Left kidney (tissue), 2 donors: Measurements from ENCODE around the gene MRPL17. TPM values are rescaled to one million over a fixed set of nuclear protein-coding genes. Genes with fewer than 3 reads are reported as not detected.
A peak's percentile ranks its signal among the peaks of the same experiment; 100 is the strongest.
"Not testable (repeated sequence)": the region's sequence is repeated elsewhere in the genome, so short reads cannot be mapped to it uniquely, and the experiment has no call there.

Experiments used
- DNase-seq: peaks from one replicate; pipeline ENCODE4 v3.0.0-alpha.2; 2013
- polyA plus RNA-seq: library from polyadenylated mRNA; unstranded; fragments of 120-200 nt; gene quantifications from one replicate; pipeline ENCODE4 v1.2.1, GENCODE V29; 2013; ENCODE audit not compliant: insufficient read length

The MRPL17 gene
- polyA plus RNA-seq, 1 donor: 61.2 TPM

DNA sequence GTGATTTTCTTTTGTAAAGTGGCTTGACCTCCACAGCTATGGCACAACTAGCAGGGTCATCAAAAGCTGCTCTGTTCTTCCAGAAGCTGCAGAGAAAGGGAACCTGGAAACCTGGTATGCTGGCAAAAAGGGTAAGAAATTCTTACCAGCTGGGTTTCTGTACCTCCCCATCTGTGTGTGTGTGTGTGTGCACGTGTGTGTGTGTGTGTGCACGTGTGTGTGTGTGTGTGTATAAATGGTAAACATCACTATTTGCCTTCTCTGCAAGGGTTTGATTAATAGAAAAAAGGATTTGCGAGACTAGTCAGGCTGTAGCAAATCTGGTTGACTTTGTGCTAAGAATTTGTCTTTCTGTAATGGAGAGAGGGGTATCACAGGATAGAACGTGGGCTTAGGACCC is 4.7 kb upstream of the MRPL17 start:
- no peak for DNase-seq

DNA sequence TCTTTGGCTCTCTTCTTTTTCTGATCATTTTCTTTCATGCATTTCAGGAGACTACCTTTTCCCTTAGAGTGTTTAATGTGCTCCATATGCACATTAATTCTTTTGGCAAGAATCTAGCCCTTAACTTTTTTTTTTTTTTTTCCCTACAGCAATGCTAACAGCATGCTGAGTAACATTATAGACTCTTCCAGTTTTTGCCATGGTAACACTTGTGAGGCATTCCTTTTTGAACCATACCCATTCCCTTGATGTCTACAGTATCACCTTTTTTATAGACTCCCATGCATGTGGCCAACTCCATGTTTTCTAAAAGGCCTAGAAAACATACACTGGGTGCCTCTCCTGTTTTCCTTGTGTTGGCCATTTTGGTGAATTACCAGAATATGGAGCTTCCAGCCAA is 2.9 kb upstream of the MRPL17 start:
- no peak for DNase-seq

DNA sequence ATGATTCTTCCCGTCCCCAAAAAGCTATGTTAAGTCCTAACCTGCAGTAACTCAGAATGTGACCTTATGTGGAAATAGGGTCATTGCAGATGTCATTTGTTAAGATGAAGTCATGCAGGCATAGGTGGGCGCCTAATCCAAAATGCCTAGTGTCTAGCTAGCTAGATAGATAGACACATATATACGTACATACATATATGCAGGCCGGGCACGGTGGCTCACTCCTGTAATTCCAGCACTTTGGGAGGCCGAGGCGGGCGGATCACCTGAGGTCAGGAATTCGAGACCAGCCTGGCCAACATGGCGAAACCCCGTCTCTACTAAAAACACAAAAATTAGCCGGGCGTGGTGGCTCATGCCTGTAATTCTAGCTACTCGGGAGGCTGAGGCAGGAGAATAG is 928 bp upstream of the MRPL17 start:
- DNase-seq: not testable (repeated sequence)

DNA sequence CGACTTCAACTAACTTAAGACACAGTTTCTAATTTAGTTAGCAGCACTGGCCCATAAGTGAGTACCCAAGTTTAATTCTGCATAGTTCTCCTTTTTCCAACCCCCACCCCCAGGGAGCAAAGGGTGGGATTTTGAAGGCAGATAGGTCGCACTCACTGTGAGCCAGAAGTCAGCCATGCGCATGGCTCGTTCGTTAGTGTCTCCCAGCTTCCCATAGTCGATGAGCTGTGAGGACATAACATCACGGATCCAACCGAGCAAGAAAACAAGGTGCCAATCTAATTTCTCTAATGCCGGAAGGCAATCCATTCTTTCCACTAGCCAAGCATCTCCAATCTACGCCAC is 577 bp downstream of the MRPL17 start:
- DNase-seq: no peak

DNA sequence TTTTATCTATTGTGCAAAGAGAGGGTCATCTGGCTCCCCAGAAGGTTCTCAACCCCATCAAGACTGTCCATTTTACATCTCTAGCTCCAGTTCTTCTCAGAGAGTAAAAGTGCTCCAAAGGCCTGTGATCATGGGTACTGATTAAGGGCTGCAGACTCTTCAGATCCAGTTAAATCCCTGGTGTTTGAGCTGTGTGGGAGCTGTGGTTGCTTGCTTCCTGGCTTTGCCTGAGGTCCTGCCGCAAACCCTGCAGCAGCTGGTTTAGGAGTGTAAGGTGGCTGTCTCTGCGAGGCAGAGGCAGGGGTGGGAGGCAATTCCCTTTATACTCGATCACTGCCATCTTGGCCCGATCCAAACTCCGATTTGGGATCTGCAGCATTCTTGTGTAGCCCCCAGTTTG is 1.2 kb downstream of the MRPL17 start:
- peak; percentile 6 for DNase-seq

DNA sequence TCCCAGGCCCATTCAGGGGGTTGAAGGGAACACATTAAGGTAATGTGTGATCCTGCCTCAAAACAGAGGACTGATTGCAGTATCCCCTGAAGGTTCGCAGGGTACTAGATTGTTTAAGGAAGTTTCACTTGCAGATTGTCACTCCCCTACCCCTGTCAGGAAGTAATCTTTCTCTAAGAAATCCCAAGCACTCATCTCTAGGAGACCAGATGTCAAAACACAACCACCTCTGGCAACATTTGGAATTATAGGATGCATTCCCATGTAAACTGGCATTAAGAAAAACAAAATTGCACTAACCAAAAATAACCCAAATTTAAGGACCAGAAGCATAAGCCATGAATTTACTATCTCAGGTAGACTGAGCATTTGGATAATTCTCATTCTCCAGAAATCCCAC is 1.6 kb downstream of the MRPL17 start:
- DNase-seq: no peak

DNA sequence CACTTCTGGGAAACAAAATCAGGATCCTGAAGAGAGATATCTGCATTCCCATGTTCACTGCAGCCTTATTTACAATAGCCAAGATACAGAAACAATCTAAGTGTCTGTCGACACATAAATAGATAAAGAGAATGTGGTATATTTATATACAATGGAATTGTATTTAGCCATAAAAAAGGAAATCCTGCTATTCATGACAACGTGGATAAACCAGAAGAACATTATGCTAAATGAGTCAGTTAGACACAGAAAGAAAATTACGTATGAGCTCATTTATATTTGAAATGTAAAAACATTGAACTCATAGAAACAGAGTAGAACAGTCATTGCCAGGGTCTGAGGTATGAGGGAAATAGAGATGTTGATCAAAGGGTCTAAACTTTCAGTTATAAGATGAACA is 6.1 kb downstream of the MRPL17 start:
- DNase-seq: no peak

DNA sequence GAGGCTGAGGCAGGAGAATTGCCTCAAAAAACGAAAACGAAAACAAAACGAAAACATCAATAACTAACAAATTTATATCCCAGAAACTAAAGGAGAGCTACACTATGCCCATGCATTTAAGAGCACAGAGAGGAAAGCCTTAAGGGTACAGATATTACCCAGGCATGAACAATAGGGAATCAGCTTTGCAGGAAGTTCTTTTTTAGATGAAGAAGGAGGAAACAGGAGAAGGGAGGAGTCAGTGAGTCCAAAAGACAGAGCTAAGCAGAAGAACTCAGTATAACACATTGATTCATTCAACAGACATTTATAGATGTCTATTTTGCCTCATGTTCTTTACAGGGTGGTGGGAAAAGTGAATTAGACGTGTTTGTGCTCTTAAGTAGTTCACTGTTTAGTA is 8.3 kb downstream of the MRPL17 start:
- no peak for DNase-seq

DNA sequence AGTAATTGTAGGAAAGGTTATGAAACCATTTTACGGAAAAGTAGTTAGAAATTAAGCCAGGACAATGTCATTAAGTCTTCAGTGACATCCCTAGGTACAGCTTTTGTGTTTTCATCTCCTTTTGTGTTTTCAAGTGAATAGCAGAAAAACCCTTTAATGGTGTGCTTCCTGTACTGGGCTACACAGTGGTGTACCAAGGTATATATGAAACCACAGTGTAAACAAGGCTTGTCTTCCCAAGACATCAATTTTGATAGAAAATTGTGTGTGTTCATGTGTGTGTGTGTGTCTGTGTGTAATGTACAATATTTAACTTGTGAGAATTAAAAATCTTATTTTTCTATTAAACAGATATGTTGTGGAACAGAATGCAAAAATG is 8.9 kb downstream of the MRPL17 start:
- DNase-seq: no peak

DNA sequence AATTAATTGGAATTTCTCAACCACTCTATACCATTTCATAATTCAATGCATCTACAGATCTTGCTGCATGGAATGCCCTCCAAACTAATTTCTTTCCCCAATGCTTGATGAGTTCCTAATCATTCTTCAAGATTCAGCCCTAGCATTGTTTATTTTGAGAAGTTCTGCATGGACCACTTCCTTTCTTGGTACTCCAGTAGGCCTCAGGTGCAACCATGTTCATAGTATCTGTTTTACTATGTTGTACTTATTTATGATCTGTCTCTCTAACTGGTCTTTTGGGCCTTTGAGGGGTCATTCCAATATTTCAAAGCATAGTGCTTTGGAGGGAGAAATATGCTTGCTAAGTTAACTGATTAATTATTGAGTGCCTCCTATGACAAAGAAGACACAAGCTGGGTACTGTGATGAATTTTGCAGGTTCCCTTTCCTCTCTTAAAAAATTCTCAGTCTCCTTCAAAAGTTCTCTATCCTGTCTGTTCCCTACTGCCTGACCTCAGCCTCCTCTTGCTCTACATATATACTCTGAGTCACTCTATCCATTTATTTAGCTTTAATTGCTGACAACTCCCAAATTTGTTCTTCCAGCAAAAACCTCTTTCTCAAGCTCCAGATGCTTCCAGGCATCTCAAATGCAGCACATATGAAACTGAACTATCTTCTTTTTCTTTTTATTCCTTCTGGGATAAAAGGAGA is 9.5 kb downstream of the MRPL17 start:
- no peak for DNase-seq

DNA sequence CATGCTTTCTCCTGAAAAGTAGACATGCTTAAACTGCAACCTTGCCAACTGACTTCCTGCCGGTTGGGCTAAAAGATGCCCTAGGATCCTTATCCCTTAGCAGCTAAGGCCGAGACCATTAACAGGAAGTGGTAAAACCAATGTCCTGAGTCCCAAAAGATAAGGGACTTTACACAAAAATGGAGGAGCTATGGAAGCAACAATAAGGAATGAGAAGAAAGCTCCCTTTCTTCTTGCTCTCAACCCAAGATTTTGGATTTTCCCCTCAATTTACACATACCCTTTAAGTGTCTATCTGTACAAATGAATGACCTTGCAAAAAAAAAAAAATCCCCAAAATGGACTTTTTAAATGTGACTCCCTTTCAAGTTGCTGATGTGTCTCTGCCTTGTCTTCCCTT is 11.1 kb downstream of the MRPL17 start:
- DNase-seq: no peak

DNA sequence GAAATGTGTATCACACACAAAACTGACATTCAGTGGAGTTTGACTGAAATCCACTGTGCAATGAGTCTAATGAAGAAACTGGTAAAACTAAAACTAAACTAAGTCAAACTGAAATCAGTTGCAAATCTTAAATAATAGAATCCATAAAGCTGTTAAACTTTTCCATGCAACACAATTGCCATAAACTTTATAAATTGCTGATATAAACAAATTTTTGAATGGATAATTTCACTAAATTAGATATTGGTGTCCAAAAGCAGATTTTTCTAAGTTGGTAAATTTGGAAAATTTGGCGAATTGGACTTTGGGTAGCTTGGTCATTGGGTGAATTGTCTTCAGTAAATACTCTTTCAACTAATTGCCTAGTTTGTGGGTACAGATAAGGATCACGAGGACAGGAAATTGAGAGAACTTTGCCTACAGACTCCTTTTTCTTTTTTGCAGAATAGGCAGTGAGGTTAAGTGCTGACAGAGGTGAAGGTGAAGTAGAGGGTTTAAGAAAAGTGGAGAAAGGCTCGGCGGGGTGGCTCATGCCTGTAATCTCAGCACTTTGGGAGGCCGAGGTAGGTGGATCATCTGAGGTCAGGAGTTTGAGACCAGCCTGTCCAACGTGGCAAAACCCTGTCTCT is 12.8 kb downstream of the MRPL17 start:
- DNase-seq: no peak

DNA sequence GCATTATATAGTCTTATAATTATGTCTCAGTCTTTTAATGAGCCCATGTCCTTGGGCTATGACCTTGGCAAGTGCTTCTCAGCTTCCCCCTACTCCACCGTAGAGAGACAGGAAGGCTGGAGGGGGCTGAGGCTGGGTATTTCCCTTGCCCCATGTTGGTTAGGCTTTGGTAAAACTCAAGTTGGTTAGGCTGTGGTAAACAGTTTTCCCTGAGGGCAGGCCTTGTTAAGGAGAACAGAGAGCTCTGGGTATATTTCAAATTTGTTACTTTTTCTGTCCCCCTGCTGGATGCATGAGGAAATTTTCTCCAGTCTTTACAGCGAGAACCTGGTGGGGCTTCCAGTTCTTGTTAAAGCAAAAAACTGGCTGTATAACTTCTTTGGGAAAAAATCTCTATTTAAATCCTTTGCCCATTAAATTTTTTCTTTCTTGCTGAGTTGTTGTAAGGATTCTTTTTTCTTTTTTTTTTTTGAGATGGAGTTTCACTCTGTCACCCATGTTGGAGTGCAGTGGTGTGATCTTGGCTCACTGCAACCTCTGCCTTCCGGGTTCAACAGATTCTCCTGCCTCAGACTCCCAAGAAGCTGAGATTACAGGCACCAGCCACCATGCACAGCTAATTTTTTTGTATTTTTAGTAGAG is 15.3 kb downstream of the MRPL17 start:
- no peak for DNase-seq

DNA sequence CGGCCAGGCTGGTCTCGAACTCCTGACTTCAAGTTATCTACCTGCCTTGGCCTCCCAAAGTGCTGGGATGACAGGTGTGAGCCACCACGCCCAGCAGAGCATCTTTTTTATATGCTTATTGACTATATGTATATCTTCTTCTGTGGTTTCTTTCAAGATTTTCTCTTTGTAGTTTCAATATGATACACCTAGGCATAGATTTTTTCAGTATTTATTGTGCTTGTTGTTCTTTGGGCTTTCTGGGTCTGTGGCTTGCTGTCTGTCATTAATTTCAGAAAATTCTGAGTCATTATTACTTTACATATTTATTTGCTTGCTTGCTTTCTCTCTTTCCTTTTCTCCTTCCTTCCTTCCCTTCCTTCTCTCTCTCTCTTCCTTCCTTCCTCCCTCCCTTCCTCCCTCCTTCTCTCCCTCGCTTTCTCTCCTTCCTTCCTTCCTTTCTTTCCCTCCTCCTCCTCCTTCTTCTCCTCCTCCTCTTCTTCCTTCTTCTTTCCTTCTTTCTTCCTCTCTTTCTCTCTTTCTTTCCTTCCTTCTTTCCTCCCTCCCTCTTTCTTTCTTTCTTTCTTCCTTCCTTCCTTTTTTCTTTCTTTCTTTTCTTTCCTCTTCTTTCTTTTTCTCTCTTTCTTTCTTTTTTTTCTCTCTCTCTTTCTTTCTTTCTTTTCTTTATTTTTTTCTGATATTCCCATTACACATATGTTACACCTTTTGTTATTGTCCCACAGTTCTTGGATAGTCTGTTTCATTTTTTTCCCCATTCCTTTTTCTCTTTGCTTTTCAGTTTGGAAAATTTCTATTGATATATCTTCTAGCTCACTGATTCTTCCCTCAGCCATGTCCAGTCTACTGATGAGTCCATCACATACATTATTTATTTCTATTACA is 16.6 kb downstream of the MRPL17 start:
- DNase-seq: no peak

DNA sequence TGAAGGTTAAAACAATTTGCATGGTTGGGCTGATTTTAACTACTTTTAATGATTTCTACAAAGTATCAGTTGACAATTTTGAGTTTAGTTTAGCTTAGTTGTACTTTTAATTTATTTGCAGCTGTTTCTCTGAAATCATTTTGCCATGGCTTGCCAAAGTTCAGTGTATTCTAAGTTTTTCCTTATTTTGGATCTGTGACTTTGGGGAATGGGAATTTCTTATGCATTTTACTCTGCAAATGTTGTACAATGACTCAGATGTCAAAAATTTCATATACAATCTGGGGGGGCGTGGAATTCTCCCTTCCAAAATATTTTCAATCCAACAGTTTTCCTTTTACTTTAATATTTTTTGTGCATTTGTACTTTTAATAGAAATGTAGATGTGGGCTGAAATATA is 18.6 kb downstream of the MRPL17 start:
- DNase-seq: no peak

DNA sequence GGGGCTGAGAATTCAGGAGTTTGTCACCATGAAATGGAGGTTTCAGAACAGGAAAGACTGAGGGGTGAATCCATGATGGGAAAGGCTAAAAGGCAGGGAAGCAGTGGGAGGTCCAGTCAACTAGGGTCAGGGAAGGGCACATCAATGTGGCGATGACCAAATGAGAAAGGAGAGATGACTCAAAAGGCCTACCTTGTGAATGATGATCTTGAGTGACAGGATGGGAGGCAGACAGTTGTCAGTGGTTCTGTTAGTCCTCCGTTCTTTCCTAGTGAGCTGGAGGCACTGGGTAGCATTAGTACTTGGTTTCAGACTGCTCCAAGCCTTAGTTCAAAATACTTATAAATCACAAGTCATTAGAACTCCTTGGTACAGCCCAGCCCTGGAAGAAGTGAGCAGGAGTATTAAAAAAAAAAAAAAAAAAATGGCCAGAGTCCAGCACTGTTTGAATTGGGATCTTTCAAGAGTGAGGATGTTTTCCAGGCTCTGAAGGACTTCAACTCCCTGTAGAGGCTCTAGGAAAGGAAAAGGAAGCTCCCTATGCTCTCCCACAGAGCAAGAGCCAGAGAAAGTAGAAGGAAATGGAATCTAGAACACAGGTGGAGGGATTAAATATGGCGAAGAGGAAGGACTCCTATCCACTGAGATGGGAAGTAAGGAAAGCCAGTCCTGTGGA is 19.2 kb downstream of the MRPL17 start:
- DNase-seq: no peak

DNA sequence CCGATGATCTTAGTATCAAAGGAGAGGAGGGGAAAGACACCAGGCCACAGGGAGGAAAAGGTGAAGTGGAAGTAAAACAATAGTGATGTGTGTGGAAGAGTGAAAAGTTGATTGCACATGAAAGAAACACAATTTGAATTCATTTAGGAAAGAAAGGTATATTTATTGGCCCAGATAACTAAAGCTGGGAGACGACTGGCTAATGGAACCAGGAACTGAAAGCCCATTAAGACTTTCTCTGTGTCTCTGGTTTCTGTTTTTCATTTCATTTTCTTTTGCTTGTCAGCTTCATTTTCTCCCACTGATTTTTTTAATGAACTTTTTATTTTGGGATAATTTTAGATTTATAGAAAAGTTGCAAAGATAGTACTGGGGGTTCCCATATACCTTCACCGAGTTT is 22.4 kb downstream of the MRPL17 start:
- DNase-seq: no peak

DNA sequence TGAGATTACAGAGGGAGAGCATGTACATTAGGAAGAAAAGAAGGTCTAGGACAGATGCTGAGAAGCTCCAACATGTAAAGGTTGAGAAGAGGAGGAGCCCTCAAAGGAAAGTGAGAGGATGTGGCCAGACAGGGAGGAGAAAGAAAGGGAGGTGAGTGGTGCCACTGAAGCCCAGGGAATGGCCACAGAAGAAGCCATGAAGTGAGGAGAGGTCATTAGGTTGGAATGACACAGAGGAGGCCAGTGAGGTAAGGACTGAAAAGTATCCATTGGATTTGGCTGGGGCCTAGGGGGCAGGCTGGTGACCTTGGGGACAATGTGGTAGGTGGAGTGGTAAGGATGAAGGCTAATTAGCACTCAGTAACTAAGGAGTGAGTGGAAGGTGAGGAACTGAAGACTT is 24.5 kb downstream of the MRPL17 start:
- DNase-seq: no peak

DNA sequence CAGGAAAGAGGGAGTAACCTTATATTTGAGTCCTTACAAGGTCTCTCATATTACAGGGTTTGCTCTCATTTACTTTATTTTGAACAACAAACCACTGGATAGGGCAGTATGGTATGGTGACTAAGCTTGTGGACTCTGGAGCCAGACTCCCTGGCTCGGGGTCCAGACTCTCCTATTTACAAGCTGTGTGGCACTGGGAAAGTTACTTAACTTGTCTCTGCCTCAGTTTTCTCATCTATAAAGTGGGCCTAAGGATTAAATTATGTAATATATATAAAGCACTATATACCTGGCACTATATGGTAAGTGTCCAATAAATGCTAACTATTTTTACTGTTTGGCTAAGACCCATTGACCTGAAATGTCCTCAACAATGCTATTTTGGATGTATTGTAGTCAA is 25.8 kb downstream of the MRPL17 start:
- DNase-seq: no peak

DNA sequence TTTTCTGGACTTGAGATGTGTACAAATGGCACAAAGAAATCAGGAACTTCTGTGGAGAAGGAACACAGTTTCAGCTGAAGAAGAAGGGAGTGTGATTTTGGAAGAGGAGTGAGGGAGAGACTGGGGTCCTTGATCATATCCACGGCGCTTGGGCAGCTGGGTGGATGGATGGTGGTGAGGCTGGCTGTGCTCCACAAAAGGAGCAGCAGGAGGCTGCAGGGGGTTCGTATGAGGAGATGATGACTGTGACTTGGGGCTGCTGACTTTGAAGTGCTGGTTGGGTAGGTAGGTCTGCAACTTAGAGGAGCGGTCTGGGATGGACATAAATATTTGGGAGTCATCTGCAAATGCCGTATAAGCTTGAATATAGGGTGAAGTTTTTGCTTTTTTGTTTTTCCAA is 26.2 kb downstream of the MRPL17 start:
- DNase-seq: no peak

DNA sequence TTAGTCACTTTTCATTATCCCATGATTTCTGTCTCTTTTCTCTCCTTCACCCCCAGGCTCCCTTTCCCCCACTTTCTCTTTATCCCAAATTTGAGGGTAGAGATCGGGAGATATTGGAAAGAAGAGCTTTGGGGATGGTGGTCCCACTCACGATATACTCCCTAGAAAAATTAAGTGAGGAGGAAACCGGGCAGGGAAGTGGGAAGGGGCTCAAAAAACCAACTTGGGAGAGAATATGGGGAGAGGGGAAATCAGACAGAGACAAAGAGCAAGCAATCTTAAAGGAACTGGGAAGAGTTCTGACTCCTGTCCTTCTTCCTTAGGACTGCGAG is 26.6 kb downstream of the MRPL17 start:
- DNase-seq: no peak

DNA sequence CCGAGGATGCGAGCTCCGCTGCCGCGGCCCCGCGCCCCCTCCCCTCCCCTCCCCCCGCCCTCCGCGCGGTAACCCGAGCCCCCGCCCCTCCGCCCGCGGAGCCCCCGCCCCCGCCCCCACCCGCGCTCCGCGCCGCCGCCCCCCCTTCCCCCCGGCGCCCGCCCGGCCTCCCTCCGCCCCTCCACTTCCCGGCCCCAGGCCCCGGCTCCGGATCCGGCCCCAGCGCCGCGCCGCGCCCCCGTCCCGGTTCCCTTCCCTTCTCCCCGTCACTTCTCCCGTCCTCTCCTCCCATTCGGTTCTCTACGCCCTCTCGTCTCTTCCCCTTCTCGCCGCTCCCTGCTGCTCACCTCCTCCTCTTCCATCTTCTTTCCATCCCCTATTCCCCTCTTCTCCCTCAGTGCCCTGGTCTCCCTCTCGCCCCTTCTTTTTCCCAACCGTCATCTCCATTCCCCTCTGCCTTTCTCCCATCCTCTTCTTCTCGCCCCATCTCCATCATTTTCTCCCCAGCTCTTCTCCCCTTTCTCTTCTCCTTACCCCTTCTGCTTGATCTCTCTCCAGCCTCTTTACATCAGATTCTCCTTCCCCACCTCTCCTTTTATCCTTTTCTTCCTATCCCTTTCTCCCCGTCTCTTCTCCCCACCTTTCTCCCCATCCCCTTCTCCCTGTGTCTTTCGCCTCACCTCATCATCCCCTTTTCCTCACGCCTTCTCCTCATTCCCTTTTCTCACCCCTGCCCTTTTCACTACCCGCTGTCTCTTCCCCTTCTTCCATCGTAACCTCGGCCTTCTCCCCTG is 27.2 kb downstream of the MRPL17 start, which contains the start of gene DCHS1:
DCHS1 (minus strand) TSS at position 20 of the 794 bp plus-strand sequence. CDS start 14,196 bp downstream, outside the sequence.
- DNase-seq: no peak
